ENCODE data around the gene KCNC1. TPM values are rescaled to one million over a fixed set of nuclear protein-coding genes. Genes with fewer than 3 reads are reported as not detected.

KCNC1 gene
- total RNA-seq, 1 experiment from 2014 or later, result 0.26 TPM

DNA sequence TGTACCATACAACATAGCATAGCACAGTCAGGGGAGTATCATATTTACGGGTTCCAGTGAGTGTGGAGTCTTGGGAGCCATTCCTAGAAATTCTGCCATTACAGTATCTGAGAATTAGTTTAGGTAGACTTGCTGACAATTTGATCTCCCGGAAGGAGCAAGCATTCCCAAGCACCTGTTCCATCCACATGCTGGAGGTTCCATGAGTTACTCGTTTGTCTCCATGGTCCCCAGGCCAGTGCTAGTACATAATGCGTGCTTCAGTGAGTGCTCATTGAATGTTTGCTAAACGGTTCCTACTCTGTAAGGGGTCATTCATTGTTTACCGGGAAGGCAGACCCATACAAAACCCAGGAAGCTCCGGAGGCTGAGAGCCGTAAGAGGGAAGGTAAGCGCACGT lies 42.6 kb upstream of the KCNC1 start:
- H3K4me1 Mint-ChIP-seq (ENCODE audit: low read depth, unreplicated experiment), result no peaks in the 10 kb centered on the region
- H3K9me3 Mint-ChIP-seq (ENCODE audit: low read depth, unreplicated experiment), result no peaks in the 10 kb centered on the region
- DNase-seq, result no peak
- H3K27ac Mint-ChIP-seq (ENCODE audit: unreplicated experiment), result no peak overlapping the region
- no TSS peak for BruUV-seq (replicated peaks)
- H3K4me3 Mint-ChIP-seq (ENCODE audit: low read depth, unreplicated experiment), result no peak overlapping the region
- no peaks in the 10 kb centered on the region for H3K36me3 Mint-ChIP-seq (ENCODE audit: insufficient read depth, unreplicated experiment)
- intact Hi-C loops (cut with micrococcal nuclease; ENCODE audit: unreplicated experiment), result no loop called here
- TF ChIP-seq, protein P1, sequence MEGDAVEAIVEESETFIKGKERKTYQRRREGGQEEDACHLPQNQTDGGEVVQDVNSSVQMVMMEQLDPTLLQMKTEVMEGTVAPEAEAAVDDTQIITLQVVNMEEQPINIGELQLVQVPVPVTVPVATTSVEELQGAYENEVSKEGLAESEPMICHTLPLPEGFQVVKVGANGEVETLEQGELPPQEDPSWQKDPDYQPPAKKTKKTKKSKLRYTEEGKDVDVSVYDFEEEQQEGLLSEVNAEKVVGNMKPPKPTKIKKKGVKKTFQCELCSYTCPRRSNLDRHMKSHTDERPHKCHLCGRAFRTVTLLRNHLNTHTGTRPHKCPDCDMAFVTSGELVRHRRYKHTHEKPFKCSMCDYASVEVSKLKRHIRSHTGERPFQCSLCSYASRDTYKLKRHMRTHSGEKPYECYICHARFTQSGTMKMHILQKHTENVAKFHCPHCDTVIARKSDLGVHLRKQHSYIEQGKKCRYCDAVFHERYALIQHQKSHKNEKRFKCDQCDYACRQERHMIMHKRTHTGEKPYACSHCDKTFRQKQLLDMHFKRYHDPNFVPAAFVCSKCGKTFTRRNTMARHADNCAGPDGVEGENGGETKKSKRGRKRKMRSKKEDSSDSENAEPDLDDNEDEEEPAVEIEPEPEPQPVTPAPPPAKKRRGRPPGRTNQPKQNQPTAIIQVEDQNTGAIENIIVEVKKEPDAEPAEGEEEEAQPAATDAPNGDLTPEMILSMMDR (IDR thresholded peaks at IDR 0.05; ENCODE audit: unreplicated experiment), result no peak
- H3K27me3 Mint-ChIP-seq (ENCODE audit: unreplicated experiment), result peaks cover 58% of the 10 kb centered on the region
- CTCF ChIA-PET, result no interaction called here

DNA sequence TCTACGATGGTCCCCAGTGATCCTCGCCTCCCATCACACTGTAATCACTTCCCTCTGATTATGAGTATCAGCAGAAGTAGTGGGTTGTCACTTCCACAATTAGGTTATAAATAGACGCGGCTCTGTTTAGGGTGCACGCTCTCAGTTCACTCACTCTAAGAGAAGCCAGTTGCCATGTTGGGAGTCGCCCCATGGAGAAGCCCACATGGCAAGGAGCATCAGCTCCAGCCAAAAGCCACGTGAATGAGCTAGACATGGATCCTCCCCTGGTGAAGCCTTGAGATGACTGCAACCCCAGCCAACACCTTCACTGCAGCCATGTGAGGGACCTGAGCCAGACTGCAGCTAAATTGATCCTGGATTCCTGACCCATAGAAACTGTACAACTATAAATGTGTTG lies 41.6 kb upstream of the KCNC1 start:
- TF ChIP-seq, protein P1 (IDR thresholded peaks at IDR 0.05; ENCODE audit: unreplicated experiment), result no peak
- peaks cover 68% of the 10 kb centered on the region for H3K27me3 Mint-ChIP-seq (ENCODE audit: unreplicated experiment)
- intact Hi-C loops (cut with micrococcal nuclease; ENCODE audit: unreplicated experiment), result no loop called here

DNA sequence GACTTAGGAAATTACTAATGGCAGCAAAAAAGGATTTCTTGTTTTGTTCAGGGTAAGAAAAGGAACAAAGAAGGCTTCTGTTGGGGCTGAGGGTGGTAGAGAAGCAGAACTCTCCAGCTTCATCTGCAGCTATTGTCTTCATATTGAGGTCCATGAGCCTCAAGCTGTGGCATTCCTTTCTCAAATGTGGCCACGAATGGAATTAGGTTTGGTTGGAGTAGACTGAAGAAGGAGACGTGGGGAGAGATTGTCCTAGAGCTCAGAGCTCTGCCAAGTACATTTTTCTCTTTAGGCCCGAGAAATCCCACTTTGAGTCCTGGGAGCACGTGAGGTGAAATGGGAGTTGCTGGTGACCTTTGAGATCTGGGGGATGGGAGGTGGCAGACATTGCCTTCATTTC lies 41.0 kb upstream of the KCNC1 start:
- intact Hi-C loops (cut with micrococcal nuclease; ENCODE audit: unreplicated experiment), result no loop called here
- TF ChIP-seq, protein P1 (IDR thresholded peaks at IDR 0.05; ENCODE audit: unreplicated experiment), result no peak
- Mint-ChIP-seq H3K27me3 (ENCODE audit: unreplicated experiment) (peaks cover 71% of the 10 kb centered on the region), H3K4me3 (ENCODE audit: low read depth, unreplicated experiment) (no peak overlapping the region), H3K36me3 (ENCODE audit: insufficient read depth, unreplicated experiment) (no peaks in the 10 kb centered on the region), H3K9me3 (ENCODE audit: low read depth, unreplicated experiment) (no peaks in the 10 kb centered on the region), H3K4me1 (ENCODE audit: low read depth, unreplicated experiment) (no peaks in the 10 kb centered on the region), H3K27ac (ENCODE audit: unreplicated experiment) (no peak overlapping the region)
- CTCF ChIA-PET, result interaction anchor here (1.2 kb wide), 1 partner anchor 10 kb away, joined by 3 read pairs; no protein-coding TSS in a partner anchor
- DNase-seq, result no peak
- no TSS peak for BruUV-seq (replicated peaks)

More for the DNA sequence above, 41.6 kb upstream of the KCNC1 start:
- Mint-ChIP-seq H3K4me1 (ENCODE audit: low read depth, unreplicated experiment) (no peaks in the 10 kb centered on the region), H3K36me3 (ENCODE audit: insufficient read depth, unreplicated experiment) (no peaks in the 10 kb centered on the region), H3K9me3 (ENCODE audit: low read depth, unreplicated experiment) (no peaks in the 10 kb centered on the region), H3K27ac (ENCODE audit: unreplicated experiment) (no peak overlapping the region), H3K4me3 (ENCODE audit: low read depth, unreplicated experiment) (no peak overlapping the region)
- no TSS peak for BruUV-seq (replicated peaks)
- CTCF ChIA-PET, result interaction anchor here (1.2 kb wide), 1 partner anchor 10 kb away, joined by 3 read pairs; no protein-coding TSS in a partner anchor
- no peak for DNase-seq

DNA sequence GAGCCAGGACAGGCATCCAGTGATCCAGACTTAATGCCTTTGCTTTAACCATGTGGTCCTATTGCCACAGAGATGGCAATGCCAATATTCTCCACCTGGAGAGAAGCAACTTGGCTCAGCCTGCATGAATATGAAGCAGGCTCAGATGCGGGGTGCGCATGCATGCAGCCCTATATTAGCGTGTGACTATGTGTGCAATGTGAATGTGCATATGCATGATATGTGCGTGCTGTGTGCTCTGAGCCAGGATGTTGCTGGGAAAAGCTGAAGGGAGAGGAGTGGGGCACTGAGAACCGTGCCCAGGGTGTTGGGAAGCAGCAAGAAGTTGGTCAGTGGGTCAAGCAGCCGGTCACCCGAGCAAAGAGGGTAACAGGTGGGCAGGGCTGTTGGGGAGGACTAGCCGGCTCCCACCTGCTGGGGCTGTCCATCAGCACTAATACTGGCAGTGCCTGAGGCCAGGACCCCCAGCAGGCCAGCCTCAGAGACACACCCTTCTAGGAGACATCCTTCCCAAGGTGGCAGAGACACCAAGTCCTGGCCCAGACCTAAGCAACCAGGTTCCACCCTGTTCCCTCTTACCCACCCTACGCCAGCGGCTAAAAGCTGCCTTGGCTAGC lies 40.0 kb upstream of the KCNC1 start:
- Mint-ChIP-seq H3K9me3 (ENCODE audit: low read depth, unreplicated experiment) (no peaks in the 10 kb centered on the region), H3K36me3 (ENCODE audit: insufficient read depth, unreplicated experiment) (no peaks in the 10 kb centered on the region), H3K27me3 (ENCODE audit: unreplicated experiment) (peaks cover 71% of the 10 kb centered on the region), H3K4me3 (ENCODE audit: low read depth, unreplicated experiment) (no peak overlapping the region), H3K4me1 (ENCODE audit: low read depth, unreplicated experiment) (no peaks in the 10 kb centered on the region), H3K27ac (ENCODE audit: unreplicated experiment) (no peak overlapping the region)
- CTCF ChIA-PET, result interaction anchor here (1.2 kb wide), 1 partner anchor 11 kb away, joined by 3 read pairs; no protein-coding TSS in a partner anchor
- TF ChIP-seq, protein P1 (IDR thresholded peaks at IDR 0.05; ENCODE audit: unreplicated experiment), result no peak
- no peak for DNase-seq
- no TSS peak for BruUV-seq (replicated peaks)
- intact Hi-C loops (cut with micrococcal nuclease; ENCODE audit: unreplicated experiment), result no loop called here

Measured in Calu3 (cell line).